ENCODE measurements around the gene CLIP4.
A peak's percentile ranks its signal among the peaks of the same experiment; 100 is the strongest.

CLIP4 gene

GRCh38 chr2:29174937-29175336, 59.7 kb downstream of the CLIP4 start:
- TF ChIP-seq GATA3 (IDR thresholded peaks at IDR 0.05; ENCODE audit: low read depth, low read length) (no peak), GATA2 (IDR thresholded peaks at IDR 0.05; ENCODE audit: low read depth, low read length) (no peak)

GRCh38 chr2:29175338-29175737, 60.1 kb downstream of the CLIP4 start:
- no peak for TF ChIP-seq GATA2 (IDR thresholded peaks at IDR 0.05; ENCODE audit: low read depth, low read length)
- no peak for TF ChIP-seq GATA3 (IDR thresholded peaks at IDR 0.05; ENCODE audit: low read depth, low read length)

GRCh38 chr2:29182334-29182733, 67.1 kb downstream of the CLIP4 start:
- TF ChIP-seq GATA3 (IDR thresholded peaks at IDR 0.05; ENCODE audit: low read depth, low read length) = no peak

- TF ChIP-seq GATA2 (IDR thresholded peaks at IDR 0.05; ENCODE audit: low read depth, low read length) (no peak), GATA3 (IDR thresholded peaks at IDR 0.05; ENCODE audit: low read depth, low read length) (no peak)
Observed at GRCh38 chr2:29182920-29183319, 67.7 kb downstream of the CLIP4 start.

GRCh38 chr2:29184531-29184930, 69.3 kb downstream of the CLIP4 start:
- TF ChIP-seq GATA3 (IDR thresholded peaks at IDR 0.05; ENCODE audit: low read depth, low read length) (no peak), GATA2 (IDR thresholded peaks at IDR 0.05; ENCODE audit: low read depth, low read length) (no peak)

- TF ChIP-seq GATA3 (IDR thresholded peaks at IDR 0.05; ENCODE audit: low read depth, low read length) = no peak
- no peak for TF ChIP-seq GATA2 (IDR thresholded peaks at IDR 0.05; ENCODE audit: low read depth, low read length)
Observed at GRCh38 chr2:29186817-29187216, 71.6 kb downstream of the CLIP4 start.

GRCh38 chr2:29187926-29188325, 72.7 kb downstream of the CLIP4 start:
- no peak for TF ChIP-seq GATA2 (IDR thresholded peaks at IDR 0.05; ENCODE audit: low read depth, low read length)
- no peak for TF ChIP-seq GATA3 (IDR thresholded peaks at IDR 0.05; ENCODE audit: low read depth, low read length)

- TF ChIP-seq GATA2 (IDR thresholded peaks at IDR 0.05; ENCODE audit: low read depth, low read length) = no peak
- no peak for TF ChIP-seq GATA3 (IDR thresholded peaks at IDR 0.05; ENCODE audit: low read depth, low read length)
Observed at GRCh38 chr2:29189052-29189451, 73.8 kb downstream of the CLIP4 start.

GRCh38 chr2:29191817-29192216, 76.6 kb downstream of the CLIP4 start:
- TF ChIP-seq GATA3 (IDR thresholded peaks at IDR 0.05; ENCODE audit: low read depth, low read length) (no peak), GATA2 (IDR thresholded peaks at IDR 0.05; ENCODE audit: low read depth, low read length) (no peak)

- TF ChIP-seq GATA3 (IDR thresholded peaks at IDR 0.05; ENCODE audit: low read depth, low read length) (no peak), GATA2 (IDR thresholded peaks at IDR 0.05; ENCODE audit: low read depth, low read length) (no peak)
Observed at GRCh38 chr2:29192526-29192925, 77.3 kb downstream of the CLIP4 start.

GRCh38 chr2:29193111-29193510, 77.9 kb downstream of the CLIP4 start:
- TF ChIP-seq GATA2 (IDR thresholded peaks at IDR 0.05; ENCODE audit: low read depth, low read length) (no peak), GATA3 (IDR thresholded peaks at IDR 0.05; ENCODE audit: low read depth, low read length) (no peak)

- TF ChIP-seq GATA3 (IDR thresholded peaks at IDR 0.05; ENCODE audit: low read depth, low read length) = no peak
- no peak for TF ChIP-seq GATA2 (IDR thresholded peaks at IDR 0.05; ENCODE audit: low read depth, low read length)
Observed at GRCh38 chr2:29193681-29194080, 78.5 kb downstream of the CLIP4 start.

- TF ChIP-seq GATA2 (IDR thresholded peaks at IDR 0.05; ENCODE audit: low read depth, low read length) (no peak), GATA3 (IDR thresholded peaks at IDR 0.05; ENCODE audit: low read depth, low read length) (no peak)
Observed at GRCh38 chr2:29195796-29196195, 80.6 kb downstream of the CLIP4 start.

GRCh38 chr2:29196792-29197788, 81.9 kb downstream of the CLIP4 start:
- TF ChIP-seq GATA3 (IDR thresholded peaks at IDR 0.05; ENCODE audit: low read depth, low read length) = no peak
- no peak for TF ChIP-seq GATA2 (IDR thresholded peaks at IDR 0.05; ENCODE audit: low read depth, low read length)

- TF ChIP-seq GATA3 (IDR thresholded peaks at IDR 0.05; ENCODE audit: low read depth, low read length) = no peak
- TF ChIP-seq GATA2 (IDR thresholded peaks at IDR 0.05; ENCODE audit: low read depth, low read length) = peak; percentile 31; the same call in 1 of the 2 replicates
Observed at GRCh38 chr2:29201979-29202378, 86.8 kb downstream of the CLIP4 start.

All from SH-SY5Y (cell line).